HG02981 (cell line): ENCODE results near the gene MCF2L.

ENCODE experiments used
- ATAC-seq: cut with Tn5 transposase; IDR thresholded peaks from one replicate; pipeline ENCODE4 v1.9.1; 2021; ENCODE audit warnings: mild to moderate bottlenecking, moderate library complexity; ENCODE audit not compliant: unreplicated experiment

MCF2L gene

GRCh38 chr13:113060557-113061270 is 91.7 kb downstream of the MCF2L start:
- no peak for ATAC-seq

GRCh38 chr13:113061271-113061625 is 92.2 kb downstream of the MCF2L start:
- no peak for ATAC-seq

- no peak for ATAC-seq
Measured at GRCh38 chr13:113061796-113062425, 92.9 kb downstream of the MCF2L start.

GRCh38 chr13:113062691-113063090 is 93.7 kb downstream of the MCF2L start:
- no peak for ATAC-seq

GRCh38 chr13:113063091-113063491 is 94.1 kb downstream of the MCF2L start:
- ATAC-seq, result no peak

- ATAC-seq, result no peak
Measured at GRCh38 chr13:113064000-113064533, 95.1 kb downstream of the MCF2L start.

- no peak for ATAC-seq
Measured at GRCh38 chr13:113064534-113065405, 95.8 kb downstream of the MCF2L start.

GRCh38 chr13:113065406-113066141 is 96.6 kb downstream of the MCF2L start:
- no peak for ATAC-seq

GRCh38 chr13:113066142-113066455 is 97.1 kb downstream of the MCF2L start:
- no peak for ATAC-seq

- no peak for ATAC-seq
Measured at GRCh38 chr13:113066746-113067145, 97.7 kb downstream of the MCF2L start.

- ATAC-seq, result no peak
Measured at GRCh38 chr13:113069861-113070805, 101.1 kb downstream of the MCF2L start.

- ATAC-seq, result no peak
Measured at GRCh38 chr13:113070855-113071254, 101.8 kb downstream of the MCF2L start.

GRCh38 chr13:113072376-113072775 is 103.4 kb downstream of the MCF2L start:
- no peak for ATAC-seq

GRCh38 chr13:113073942-113074341 is 104.9 kb downstream of the MCF2L start:
- no peak for ATAC-seq

GRCh38 chr13:113074401-113074800 is 105.4 kb downstream of the MCF2L start:
- ATAC-seq, result no peak

- ATAC-seq, result no peak
Measured at GRCh38 chr13:113074876-113075275, 105.9 kb downstream of the MCF2L start.

- ATAC-seq, result no peak
Measured at GRCh38 chr13:113075711-113076110, 106.7 kb downstream of the MCF2L start.

GRCh38 chr13:113076681-113077401 is 107.8 kb downstream of the MCF2L start:
- ATAC-seq, result no peak

- no peak for ATAC-seq
Measured at GRCh38 chr13:113077566-113077952, 108.5 kb downstream of the MCF2L start.
